Measurements from ENCODE around the gene IFIT3.

Gene IFIT3

GRCh38 chr10:89335226-89335625, 7.4 kb downstream of the IFIT3 start:
- H3K27me3 ChIP-seq (ENCODE audit: control insufficient read depth, insufficient read depth, low read length): no peaks in the 10 kb centered on the region
- no peak overlapping the region for H3K9ac ChIP-seq
- no peak overlapping the region for H3K4me3 ChIP-seq (ENCODE audit: low read depth, low read length)
- TF ChIP-seq CTCF (IDR thresholded peaks at IDR 0.05): no peak
- peaks cover 15% of the 10 kb centered on the region for H3K4me1 ChIP-seq
- no peak overlapping the region for H2AFZ ChIP-seq
- no peaks in the 10 kb centered on the region for H3K9me3 ChIP-seq (ENCODE audit: control insufficient read depth, low read length)
- H3K36me3 ChIP-seq (ENCODE audit: control insufficient read depth, insufficient read depth, low read length): no peaks in the 10 kb centered on the region
- no peaks in the 10 kb centered on the region for H3K79me2 ChIP-seq
- H3K4me2 ChIP-seq (ENCODE audit: low read length): no peak overlapping the region
- no peak overlapping the region for H3K27ac ChIP-seq

GRCh38 chr10:89336241-89336640, 8.4 kb downstream of the IFIT3 start:
- no peaks in the 10 kb centered on the region for H3K9me3 ChIP-seq (ENCODE audit: control insufficient read depth, low read length)
- no peak overlapping the region for H3K4me3 ChIP-seq (ENCODE audit: low read depth, low read length)
- no peak overlapping the region for H3K27ac ChIP-seq
- no peak overlapping the region for H3K4me2 ChIP-seq (ENCODE audit: low read length)
- H3K4me1 ChIP-seq: peaks cover 15% of the 10 kb centered on the region
- H3K36me3 ChIP-seq (ENCODE audit: control insufficient read depth, insufficient read depth, low read length): no peaks in the 10 kb centered on the region
- no peaks in the 10 kb centered on the region for H3K79me2 ChIP-seq
- H2AFZ ChIP-seq: no peak overlapping the region
- no peaks in the 10 kb centered on the region for H3K27me3 ChIP-seq (ENCODE audit: control insufficient read depth, insufficient read depth, low read length)
- no peak for TF ChIP-seq CTCF (IDR thresholded peaks at IDR 0.05)
- H3K9ac ChIP-seq: no peak overlapping the region

- Histone ChIP-seq H2AFZ (no peak overlapping the region), H3K9me3 (ENCODE audit: control insufficient read depth, low read length) (no peaks in the 10 kb centered on the region), H3K4me2 (ENCODE audit: low read length) (no peak overlapping the region), H3K4me3 (ENCODE audit: low read depth, low read length) (no peak overlapping the region), H3K27me3 (ENCODE audit: control insufficient read depth, insufficient read depth, low read length) (no peaks in the 10 kb centered on the region), H3K79me2 (no peaks in the 10 kb centered on the region), H3K4me1 (peaks cover 9% of the 10 kb centered on the region), H3K27ac (no peak overlapping the region), H3K9ac (no peak overlapping the region), H3K36me3 (ENCODE audit: control insufficient read depth, insufficient read depth, low read length) (no peaks in the 10 kb centered on the region)
- TF ChIP-seq CTCF (IDR thresholded peaks at IDR 0.05): no peak
These were observed 9.7 kb downstream of the IFIT3 start for GRCh38 chr10:89337484-89337883.

GRCh38 chr10:89338713-89339112, 10.9 kb downstream of the IFIT3 start:
- no peaks in the 10 kb centered on the region for H3K79me2 ChIP-seq
- no peak overlapping the region for H2AFZ ChIP-seq
- TF ChIP-seq CTCF (IDR thresholded peaks at IDR 0.05): no peak
- H3K4me2 ChIP-seq (ENCODE audit: low read length): no peak overlapping the region
- H3K4me3 ChIP-seq (ENCODE audit: low read depth, low read length): no peak overlapping the region
- H3K9ac ChIP-seq: no peak overlapping the region
- no peaks in the 10 kb centered on the region for H3K4me1 ChIP-seq
- H3K9me3 ChIP-seq (ENCODE audit: control insufficient read depth, low read length): no peaks in the 10 kb centered on the region
- no peak overlapping the region for H3K27ac ChIP-seq
- H3K27me3 ChIP-seq (ENCODE audit: control insufficient read depth, insufficient read depth, low read length): no peaks in the 10 kb centered on the region
- H3K36me3 ChIP-seq (ENCODE audit: control insufficient read depth, insufficient read depth, low read length): no peaks in the 10 kb centered on the region

GRCh38 chr10:89339875-89340274, 12.1 kb downstream of the IFIT3 start:
- Histone ChIP-seq H3K4me1 (no peaks in the 10 kb centered on the region), H3K9ac (no peak overlapping the region), H3K79me2 (no peaks in the 10 kb centered on the region), H3K36me3 (ENCODE audit: control insufficient read depth, insufficient read depth, low read length) (no peaks in the 10 kb centered on the region), H3K9me3 (ENCODE audit: control insufficient read depth, low read length) (no peaks in the 10 kb centered on the region), H2AFZ (no peak overlapping the region), H3K4me3 (ENCODE audit: low read depth, low read length) (no peak overlapping the region), H3K27me3 (ENCODE audit: control insufficient read depth, insufficient read depth, low read length) (no peaks in the 10 kb centered on the region), H3K27ac (no peak overlapping the region), H3K4me2 (ENCODE audit: low read length) (no peak overlapping the region)
- no peak for TF ChIP-seq CTCF (IDR thresholded peaks at IDR 0.05)
